Measurements from ENCODE around the gene LMLN.

Gene LMLN

GRCh38 chr3:198027045-198027798 is 67.2 kb downstream of the LMLN start:
- FAIRE-seq = no peak

DNA sequence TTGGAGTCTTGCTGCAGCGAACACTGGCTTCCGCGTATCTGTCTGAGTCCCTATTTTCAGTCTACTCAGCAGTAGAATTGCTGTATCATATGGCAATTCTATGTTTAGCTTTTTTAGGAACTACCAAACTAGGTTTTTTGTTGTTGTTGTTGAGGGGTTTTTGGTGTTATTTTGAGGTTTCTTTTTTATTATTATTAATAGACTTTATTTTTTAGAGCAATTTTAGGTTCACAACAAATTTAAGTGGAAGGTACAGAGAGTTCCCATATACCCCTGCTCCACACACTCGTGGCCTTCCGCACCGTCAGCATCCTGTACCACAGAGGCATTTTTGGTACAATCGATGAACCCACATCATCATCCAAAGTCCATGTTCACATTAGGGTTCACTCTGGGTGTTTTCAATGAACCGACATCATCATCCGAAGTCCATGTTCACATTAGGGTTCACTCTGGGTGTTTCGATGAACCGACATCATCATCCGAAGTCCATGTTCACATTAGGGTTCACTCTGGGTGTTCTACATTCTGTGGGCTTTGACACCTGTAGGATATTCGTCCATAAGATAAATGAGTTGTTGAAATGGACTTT is 67.9 kb downstream of the LMLN start:
- FAIRE-seq = no peak

GRCh38 chr3:198028718-198029117 is 68.7 kb downstream of the LMLN start:
- FAIRE-seq = no peak

DNA sequence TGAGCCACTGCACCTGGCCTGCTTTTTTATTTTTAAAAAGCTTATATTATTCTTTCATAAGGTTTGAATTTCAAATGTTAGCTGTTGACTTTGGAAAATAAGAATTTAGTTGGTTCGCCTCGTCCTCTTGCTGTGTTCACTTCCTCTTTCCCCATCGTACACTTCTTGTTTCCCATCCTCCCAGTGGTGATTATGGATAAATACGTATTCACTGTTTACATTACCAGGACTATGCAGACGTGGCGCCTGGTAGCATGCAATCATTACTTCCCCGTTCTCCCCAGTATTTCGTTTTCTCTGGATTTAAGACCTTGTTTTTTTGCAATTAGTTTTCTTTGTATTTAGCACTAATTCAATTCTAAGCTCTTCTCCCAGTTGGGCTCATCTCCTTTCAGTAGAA is 70.1 kb downstream of the LMLN start:
- FAIRE-seq = no peak

GRCh38 chr3:198030726-198031125 is 70.7 kb downstream of the LMLN start:
- no peak for FAIRE-seq

DNA sequence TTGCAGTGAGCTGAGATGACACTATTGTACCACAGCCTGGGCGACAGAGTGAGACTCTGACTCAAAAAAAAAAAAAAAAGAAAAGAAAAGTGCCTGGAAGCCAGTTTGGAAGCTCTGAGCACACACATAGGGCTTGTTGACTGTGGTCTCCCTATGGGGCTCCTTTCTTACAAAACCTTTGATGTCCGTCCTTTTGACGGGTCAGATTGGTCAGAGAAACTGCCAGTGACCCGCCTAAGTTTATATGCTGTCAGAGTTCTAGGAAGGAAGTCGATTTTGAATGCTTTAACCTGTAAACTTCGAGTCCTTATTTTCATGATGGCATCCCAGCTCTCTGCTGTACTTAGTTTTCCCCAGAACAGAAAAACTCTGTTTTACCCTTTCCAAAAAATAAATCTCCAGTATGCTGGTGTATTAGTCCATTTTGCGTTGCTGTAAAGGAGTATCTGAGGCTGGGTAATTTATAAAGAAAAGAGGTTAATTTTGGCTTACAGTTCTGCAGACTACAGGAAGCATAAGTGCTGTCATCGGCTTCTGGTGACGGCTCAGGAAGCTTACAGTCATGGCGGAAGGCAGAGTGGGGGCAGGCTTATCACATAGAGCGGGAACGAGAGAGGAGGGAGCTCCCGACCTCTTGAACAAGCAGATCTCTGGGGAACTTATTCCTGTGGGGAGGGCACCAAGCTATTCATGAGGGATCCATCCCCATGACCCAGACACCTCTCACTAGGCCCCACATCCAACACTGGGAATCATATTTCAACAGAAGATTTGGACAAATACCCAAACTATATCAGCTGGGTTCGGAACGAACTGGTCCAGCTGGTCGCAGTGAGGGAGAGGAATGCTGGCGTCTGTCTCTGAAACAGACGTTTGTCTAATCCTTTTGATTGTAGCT is 72.3 kb downstream of the LMLN start:
- no peak for FAIRE-seq

GRCh38 chr3:198043119-198043518 is 83.1 kb downstream of the LMLN start:
- FAIRE-seq = no peak

DNA sequence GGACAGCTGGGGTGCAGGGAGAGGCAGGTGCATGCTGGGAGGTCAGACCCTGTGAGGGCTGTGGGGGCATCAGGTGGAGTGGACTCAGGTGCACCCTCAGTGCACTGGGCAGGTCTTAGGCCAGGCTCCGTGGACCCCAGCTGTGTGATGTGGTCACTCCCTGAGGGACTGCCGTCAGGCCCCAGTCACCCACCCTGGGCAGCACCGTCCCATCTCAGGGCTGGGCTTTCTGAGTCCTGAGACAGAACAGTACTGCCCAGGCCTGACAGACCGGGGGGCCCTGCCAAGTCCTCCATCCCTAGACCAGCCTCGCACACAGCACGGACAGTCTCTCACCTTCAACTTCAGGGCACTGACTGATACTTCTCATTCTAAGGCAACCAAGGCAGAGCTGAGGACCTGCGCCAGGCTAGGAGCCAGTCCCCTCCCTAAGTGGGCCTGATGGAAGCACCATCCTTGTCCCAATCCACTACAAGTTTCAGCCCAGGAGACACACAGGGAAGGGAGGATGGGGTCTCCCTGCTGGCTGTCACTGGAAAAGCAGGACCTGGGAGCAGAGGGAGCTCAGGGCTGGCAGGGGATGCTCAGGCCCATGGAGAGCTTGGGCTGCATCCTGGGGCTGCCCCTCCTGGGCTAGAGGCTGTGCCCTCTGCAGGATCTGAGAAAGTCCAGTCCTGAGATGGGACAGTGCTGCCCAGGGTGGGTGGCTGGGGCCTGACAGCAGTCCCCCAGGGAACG is 86.3 kb downstream of the LMLN start:
- FAIRE-seq = no peak

DNA sequence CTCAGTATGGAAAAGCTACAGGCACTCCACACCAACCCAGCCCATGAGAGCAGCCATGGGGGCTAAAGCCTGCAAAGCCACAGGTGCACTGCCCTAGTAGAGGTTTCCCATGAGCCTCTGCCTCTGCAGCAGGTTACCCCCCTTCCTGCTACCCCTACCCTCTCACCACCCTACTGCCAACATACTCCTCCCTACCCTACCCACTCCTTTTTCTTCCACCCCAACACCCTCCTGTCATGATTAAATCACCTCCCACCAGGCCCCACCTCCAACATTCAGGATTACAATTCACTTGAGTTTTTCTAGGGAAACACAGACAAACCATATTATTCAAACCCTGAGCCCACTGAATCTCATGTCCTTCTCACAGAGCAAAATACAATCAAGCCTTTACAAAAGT is 88.4 kb downstream of the LMLN start:
- FAIRE-seq = no peak

GRCh38 chr3:198051836-198052235 is 91.8 kb downstream of the LMLN start:
- no peak for FAIRE-seq

DNA sequence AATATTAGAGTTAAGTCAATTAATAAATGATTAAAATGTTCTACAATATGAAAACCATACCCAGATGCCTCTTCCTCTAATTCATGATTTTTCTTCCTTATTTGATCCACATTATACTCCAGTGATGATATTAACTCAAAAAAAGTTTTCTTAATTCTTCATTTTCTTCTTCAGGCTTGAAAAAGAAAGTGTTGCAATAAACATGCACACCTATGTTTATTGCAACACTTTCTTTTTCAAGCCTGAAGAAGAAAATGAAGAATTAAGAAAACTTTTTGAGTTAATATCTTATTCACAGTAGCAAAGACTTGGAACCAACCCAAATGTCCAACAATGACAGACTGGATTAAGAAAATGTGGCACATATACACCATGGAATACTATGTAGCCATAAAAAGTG is 93.4 kb downstream of the LMLN start:
- peak; percentile 43 for FAIRE-seq

DNA sequence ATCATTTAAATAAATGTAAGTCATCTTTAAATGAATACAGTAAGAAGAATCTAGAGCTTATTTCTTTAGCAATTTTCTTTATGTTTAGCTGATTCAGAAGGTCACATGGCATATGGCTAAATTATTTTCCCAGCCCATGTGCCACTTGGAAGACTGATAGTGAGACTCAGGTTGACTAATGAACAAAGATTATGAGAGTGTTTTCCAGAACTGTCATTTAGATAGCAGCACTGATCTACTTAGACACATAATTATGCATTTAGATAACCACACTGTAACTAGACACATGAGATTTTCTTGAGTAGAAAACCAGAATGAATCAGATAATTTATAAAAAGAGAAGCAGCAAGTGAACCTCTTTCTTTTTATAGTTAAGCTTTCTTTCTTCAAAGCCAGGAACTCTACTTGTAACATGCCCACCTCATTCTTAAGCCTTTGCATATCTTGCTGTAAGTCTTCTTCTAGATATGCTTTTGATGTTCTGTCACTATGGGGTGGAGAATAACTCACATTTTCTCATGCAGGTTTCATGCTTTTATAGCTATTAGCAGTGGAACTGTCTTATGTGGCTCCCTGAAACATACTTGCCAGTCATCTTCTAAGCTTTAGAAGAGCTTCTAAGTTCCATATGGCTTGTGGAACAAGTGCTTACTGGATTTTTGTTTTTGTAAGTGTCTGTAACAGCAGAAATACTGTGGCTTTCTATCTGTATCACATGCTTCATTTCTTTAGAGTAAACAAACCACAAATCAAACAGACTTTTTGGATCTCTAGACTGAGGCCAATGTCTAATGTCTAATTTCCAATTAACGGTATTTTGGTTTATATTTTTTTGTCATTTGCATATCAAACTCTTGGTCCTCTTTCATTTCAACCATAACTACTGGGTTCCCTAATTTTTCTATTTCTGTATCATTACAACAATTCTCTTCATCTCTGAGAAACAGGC is 101.4 kb downstream of the LMLN start:
- FAIRE-seq = no peak

DNA sequence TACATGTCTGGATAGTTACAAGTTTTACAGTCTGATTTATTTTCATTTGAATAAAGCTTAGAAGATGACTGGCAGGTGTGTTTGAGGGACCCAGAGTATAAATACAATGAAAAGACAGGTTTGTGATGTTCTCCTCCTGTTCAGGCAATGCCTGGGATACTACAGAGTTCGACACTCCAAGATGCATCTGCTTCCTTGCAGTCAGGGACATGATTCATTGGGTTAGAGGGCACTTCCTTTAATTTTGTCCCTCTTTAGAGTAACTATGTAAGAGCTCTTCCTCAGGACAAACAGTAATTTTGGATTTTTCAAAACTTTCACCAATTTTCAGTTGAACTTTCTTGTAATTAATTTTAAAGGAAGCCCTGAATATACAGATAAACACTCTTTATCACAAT is 102.0 kb downstream of the LMLN start:
- FAIRE-seq = no peak

- no peak for FAIRE-seq
Measured at GRCh38 chr3:198064420-198064819, 104.4 kb downstream of the LMLN start.

DNA sequence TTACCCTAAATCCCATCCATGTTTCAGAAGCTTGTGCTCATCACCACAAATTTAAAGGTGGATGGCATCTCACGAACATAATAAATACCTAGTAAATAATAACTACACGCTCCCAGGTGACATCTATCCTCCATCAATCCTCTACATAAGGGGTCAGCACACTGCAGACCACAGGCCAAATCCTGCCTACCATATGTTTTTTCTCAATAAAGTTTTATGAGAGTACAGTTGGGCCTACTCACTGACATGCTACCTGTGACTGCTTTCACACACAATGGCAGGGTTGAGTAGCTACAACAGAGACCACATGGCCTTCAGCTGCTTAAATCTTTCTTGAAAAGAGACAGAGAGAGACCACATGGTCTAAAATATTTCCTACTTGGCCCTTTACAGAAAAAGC is 105.9 kb downstream of the LMLN start:
- FAIRE-seq = no peak

- no peak for FAIRE-seq
Measured at GRCh38 chr3:198067416-198067815, 107.4 kb downstream of the LMLN start.

- FAIRE-seq = no peak
Measured at GRCh38 chr3:198070871-198071270, 110.9 kb downstream of the LMLN start.

DNA sequence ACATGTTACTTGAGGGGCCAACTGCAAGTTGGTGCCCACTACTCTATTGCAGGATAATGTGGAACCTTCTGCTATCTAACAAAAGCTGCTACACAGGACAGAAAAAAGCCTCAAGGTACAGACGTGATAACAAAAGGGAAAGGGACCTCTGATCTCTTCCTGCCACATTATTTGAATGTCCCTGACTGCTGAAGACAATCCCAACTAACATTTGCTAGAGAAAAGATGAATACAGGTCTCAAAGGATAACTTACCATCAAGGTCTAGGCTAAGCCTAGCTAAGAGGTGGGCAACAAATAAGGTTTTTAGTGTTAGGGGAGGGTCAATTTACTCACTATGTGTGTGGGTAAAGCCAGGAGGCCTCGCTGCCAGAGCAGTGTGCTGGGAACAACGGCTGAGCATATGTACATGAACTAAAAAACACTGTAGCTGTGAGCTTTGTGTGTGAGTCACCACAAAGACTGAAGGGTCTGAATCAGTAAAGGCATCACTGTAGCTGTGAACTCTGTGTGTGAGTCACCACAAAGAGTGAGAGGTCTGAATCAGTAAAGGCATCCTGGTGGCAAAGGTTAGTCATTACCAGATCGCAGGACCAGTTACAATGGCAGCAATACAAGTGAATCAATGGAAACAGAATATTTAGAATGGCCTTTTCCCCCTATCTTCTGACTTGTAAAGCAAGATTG is 111.7 kb downstream of the LMLN start:
- no peak for FAIRE-seq

- no peak for FAIRE-seq
Measured at GRCh38 chr3:198076722-198077308, 116.8 kb downstream of the LMLN start.

DNA sequence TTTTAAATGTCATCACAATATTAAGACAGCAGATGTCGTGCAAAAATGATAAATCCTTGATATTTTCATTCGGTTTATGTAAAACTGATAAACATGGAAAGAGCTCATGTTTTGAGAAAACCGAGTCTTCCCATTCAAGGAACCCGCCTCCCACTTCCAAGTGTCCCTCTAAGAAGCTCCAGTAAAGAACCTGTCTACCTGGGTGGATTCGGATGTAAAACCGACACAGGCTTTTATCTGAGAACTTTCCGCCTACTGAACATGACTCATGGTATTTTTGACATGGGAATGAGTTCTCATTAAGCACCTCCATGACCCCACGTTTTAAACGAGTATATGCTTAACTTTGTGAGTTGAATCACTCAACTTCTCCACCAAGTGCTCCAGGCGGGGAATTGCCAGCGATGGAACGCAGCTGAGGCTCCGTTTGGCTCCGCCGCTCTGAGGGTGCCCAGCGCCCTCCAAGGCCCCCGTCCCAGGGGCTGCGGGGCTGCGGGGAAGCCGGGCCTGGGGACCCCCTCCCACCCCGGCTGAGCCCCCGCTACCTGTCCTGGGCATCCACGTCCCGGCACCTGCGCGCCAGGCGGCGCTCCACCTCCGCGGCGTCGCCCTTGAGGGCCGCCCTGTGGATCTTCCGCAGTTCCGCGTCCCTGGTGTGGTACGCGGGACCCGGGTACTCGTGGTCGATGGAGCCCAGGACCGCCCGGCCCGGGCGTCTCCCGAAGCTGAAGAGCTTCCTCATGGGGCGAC is 119.9 kb downstream of the LMLN start:
- no peak for FAIRE-seq
